Measurements from ENCODE around the gene STPG1.

STPG1 gene

DNA sequence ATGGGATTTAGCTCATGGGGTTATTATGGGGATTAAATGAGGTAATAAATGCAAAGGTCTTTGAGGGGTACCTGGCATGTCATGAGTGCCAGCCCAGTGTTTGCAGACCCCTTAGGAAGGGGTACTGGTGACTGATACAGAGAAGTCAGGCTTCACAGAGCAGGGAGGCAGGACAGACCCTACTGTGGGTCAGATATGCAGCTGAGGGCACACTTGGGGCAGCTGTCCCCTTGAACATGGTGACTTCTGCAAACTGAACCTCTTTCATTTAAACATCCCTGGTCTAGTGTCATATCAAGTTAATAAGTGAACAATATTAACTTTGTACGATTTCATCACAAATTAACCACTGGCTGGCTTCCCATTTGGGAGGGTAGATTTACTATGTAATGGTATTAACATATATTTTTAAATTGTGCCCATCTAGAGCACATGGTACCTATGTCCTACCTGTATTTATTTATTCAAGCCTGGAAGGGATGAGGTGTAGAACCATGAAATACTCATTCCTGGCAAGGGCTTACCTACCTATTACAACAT lies 25.9 kb downstream of the STPG1 start:
- H3K27me3 ChIP-seq: no peaks in the 10 kb centered on the region
- TF ChIP-seq, protein P1, sequence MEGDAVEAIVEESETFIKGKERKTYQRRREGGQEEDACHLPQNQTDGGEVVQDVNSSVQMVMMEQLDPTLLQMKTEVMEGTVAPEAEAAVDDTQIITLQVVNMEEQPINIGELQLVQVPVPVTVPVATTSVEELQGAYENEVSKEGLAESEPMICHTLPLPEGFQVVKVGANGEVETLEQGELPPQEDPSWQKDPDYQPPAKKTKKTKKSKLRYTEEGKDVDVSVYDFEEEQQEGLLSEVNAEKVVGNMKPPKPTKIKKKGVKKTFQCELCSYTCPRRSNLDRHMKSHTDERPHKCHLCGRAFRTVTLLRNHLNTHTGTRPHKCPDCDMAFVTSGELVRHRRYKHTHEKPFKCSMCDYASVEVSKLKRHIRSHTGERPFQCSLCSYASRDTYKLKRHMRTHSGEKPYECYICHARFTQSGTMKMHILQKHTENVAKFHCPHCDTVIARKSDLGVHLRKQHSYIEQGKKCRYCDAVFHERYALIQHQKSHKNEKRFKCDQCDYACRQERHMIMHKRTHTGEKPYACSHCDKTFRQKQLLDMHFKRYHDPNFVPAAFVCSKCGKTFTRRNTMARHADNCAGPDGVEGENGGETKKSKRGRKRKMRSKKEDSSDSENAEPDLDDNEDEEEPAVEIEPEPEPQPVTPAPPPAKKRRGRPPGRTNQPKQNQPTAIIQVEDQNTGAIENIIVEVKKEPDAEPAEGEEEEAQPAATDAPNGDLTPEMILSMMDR (IDR thresholded peaks at IDR 0.05; ENCODE audit: low read depth, low read length): no peak
- H3K36me3 ChIP-seq: no peaks in the 10 kb centered on the region
- no peak overlapping the region for H3K4me3 ChIP-seq (ENCODE audit: low read depth, low read length)
- no peaks in the 10 kb centered on the region for H3K9me3 ChIP-seq
- no peak for DNase-seq
- H3K4me1 ChIP-seq: no peaks in the 10 kb centered on the region

DNA sequence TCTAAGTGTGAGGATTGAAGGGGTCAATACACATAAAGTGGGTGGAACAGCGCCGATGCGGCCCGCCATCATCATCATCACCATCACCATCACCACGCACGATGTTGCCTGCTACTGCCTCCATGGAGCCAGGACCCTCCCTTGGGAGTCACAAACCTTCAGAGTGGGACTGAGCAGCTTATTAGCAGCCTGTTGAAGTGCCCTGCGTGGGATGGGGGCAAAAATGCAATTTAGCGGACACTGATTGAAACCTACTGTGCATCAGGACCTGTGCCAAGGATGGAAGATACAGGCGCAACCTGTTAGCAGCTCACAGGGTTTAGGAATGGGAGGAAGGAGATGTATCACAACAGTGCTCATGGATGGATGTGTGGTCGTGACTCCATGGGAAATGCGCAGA lies 26.7 kb downstream of the STPG1 start:
- TF ChIP-seq, protein P1 (IDR thresholded peaks at IDR 0.05; ENCODE audit: low read depth, low read length): no peak
- no peaks in the 10 kb centered on the region for H3K27me3 ChIP-seq
- H3K4me3 ChIP-seq (ENCODE audit: low read depth, low read length): no peak overlapping the region
- no peaks in the 10 kb centered on the region for H3K4me1 ChIP-seq
- no peaks in the 10 kb centered on the region for H3K36me3 ChIP-seq
- no peaks in the 10 kb centered on the region for H3K9me3 ChIP-seq
- DNase-seq: no peak

DNA sequence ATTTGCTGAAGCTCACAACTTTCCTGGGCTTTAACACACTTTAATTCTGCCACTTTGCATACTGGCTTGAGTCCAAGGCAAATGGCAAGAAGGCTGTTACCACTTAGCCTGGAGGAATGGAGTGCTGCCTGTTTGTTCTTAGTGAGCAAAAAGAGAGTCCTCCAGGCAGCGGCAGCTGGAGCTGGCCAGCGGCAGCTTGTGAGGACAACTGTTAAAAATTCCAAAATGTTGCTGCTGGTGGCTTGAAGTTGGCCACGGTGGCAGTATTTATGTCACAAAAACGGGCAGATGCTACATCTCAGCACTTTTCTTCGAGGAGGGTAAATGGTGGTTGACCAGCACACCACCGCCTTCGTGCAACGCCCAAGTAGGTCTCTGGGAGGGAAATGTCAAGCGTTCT lies 27.3 kb downstream of the STPG1 start:
- no peaks in the 10 kb centered on the region for H3K36me3 ChIP-seq
- no peaks in the 10 kb centered on the region for H3K27me3 ChIP-seq
- TF ChIP-seq, protein P1 (IDR thresholded peaks at IDR 0.05; ENCODE audit: low read depth, low read length): no peak
- no peaks in the 10 kb centered on the region for H3K9me3 ChIP-seq
- H3K4me1 ChIP-seq: no peaks in the 10 kb centered on the region
- no peak for DNase-seq
- H3K4me3 ChIP-seq (ENCODE audit: low read depth, low read length): no peak overlapping the region

DNA sequence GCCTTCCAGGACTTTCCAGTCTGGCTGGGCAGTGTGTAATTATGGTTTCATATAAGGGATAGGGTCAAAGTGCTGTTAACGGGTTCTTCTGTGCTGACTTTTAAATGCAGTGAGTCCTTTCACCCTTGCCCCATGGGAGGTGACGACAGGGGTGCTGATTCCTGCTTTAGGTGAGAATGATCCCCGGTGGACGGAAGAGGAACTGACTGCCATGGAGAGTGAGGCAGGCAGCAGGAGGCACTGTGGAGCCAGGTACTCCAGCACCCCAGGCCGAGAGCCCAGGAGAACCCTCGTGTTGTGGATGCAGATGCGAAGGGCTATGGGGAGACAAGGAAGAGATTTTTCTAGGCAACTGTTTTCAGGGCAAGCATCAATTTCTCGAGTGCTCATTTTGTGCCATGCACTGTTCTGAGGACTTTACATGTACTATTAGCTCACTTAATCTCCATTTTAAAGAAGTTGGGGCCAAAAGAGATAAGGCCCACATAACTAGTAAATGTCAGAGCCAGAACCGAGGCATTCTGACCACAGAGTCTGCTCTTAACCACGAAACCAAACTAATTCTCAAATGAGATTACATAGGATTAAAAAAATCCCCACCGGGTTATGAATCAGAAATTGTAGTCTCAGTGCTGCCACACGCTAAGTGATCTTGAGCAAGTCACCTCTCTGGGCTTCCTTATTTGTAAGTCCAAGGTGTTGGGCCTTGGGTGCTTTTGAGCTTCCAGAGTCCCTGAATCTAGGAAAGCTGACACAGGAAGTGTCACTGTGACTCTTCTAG lies 28.2 kb downstream of the STPG1 start:
- Histone ChIP-seq H3K4me3 (ENCODE audit: low read depth, low read length) (no peak overlapping the region), H3K9me3 (no peaks in the 10 kb centered on the region), H3K36me3 (no peaks in the 10 kb centered on the region), H3K4me1 (no peaks in the 10 kb centered on the region), H3K27me3 (no peaks in the 10 kb centered on the region)
- DNase-seq: no peak
- TF ChIP-seq, protein P1 (IDR thresholded peaks at IDR 0.05; ENCODE audit: low read depth, low read length): peak; percentile 29

DNA sequence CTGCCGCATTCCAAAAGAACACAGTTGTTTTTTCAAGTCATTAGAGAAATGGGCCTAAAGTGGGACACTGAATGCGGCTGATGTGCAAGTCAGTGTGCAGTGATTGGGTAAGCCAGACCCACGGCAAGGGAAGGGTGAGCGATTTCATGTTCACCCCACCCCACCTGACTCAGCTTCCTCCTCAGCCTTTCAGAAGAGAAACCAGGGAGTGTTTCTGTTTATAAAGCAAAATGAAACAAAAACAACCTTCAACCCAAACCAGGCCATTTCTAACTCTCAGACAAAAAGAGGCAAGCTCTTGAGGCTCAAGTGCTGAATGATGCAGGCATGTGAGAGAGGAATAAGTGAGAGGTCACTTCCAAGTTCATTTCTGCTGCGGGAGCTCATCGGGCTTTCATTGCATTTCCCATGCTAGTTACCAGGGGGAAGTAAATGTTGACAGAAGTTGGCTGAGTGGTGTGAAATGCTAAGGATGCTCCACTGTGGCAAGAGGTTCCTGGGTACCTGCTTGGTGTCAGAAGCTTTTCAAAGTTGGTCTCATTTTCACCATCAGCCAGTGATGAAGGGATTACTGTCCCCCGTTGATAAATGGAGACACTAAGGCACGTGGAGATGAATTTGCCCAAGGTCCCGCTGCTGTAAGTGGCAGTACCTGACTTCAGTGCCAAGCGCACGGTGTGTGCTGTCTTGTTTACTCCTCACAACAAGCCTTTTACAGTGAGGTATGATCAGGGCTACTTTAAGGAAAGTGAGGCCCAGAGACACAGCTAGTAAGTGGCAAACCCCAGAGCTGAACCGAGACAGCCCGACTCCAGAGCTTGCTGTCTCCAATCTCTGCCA lies 29.1 kb downstream of the STPG1 start:
- TF ChIP-seq, protein P1 (IDR thresholded peaks at IDR 0.05; ENCODE audit: low read depth, low read length): no peak
- no peak overlapping the region for H3K4me3 ChIP-seq (ENCODE audit: low read depth, low read length)
- no peaks in the 10 kb centered on the region for H3K4me1 ChIP-seq
- no peaks in the 10 kb centered on the region for H3K36me3 ChIP-seq
- no peak for DNase-seq
- H3K27me3 ChIP-seq: no peaks in the 10 kb centered on the region
- H3K9me3 ChIP-seq: no peaks in the 10 kb centered on the region

Measured in BE2C (cell line).